NCI-H526 (cell line): ENCODE data around the gene ATP9B.
A peak's percentile ranks its signal among the peaks of the same experiment; 100 is the strongest.
"Not testable (repeated sequence)": the region's sequence is repeated elsewhere in the genome, so short reads cannot be mapped to it uniquely, and the experiment has no call there.

Experiments used
- DNase-seq, 2 experiments: peaks; one replicate each; lab custom pipeline; 2025; lab: John Stamatoyannopoulos, UW

ATP9B gene

GRCh38 chr18:79365701-79366100 lies 296.5 kb downstream of the ATP9B start:
- no peak for DNase-seq

- DNase-seq, result no peak
Observed at GRCh38 chr18:79366177-79367094, 297.2 kb downstream of the ATP9B start.

- DNase-seq, result no peak
Observed at GRCh38 chr18:79367480-79367879, 298.3 kb downstream of the ATP9B start.

- DNase-seq, result no peak
Observed at GRCh38 chr18:79367989-79368388, 298.8 kb downstream of the ATP9B start.

GRCh38 chr18:79368681-79369080 lies 299.5 kb downstream of the ATP9B start:
- no peak for DNase-seq

- DNase-seq, result no peak
Observed at GRCh38 chr18:79371561-79372121, 302.4 kb downstream of the ATP9B start.

GRCh38 chr18:79372461-79372860 lies 303.3 kb downstream of the ATP9B start:
- DNase-seq, result no peak

GRCh38 chr18:79372991-79373390 lies 303.8 kb downstream of the ATP9B start:
- DNase-seq, result no peak

- no peak for DNase-seq
Observed at GRCh38 chr18:79373736-79374135, 304.5 kb downstream of the ATP9B start.

GRCh38 chr18:79374408-79375171 lies 305.4 kb downstream of the ATP9B start:
- no peak for DNase-seq

GRCh38 chr18:79375441-79376154 lies 306.4 kb downstream of the ATP9B start:
- DNase-seq, result no peak

- DNase-seq, result not testable (repeated sequence)
Observed at GRCh38 chr18:79376661-79377060, 307.5 kb downstream of the ATP9B start.

GRCh38 chr18:79377187-79377891 lies 308.1 kb downstream of the ATP9B start:
- no peak for DNase-seq

- DNase-seq, result peak in 1 of 2 experiments; percentile 77
Observed at GRCh38 chr18:79378536-79379250, 309.5 kb downstream of the ATP9B start.

GRCh38 chr18:79379251-79379905 lies 310.2 kb downstream of the ATP9B start:
- no peak for DNase-seq

GRCh38 chr18:79379931-79380815 lies 311.0 kb downstream of the ATP9B start:
- no peak for DNase-seq

- peak in 1 of 2 experiments; percentile 62 for DNase-seq
Observed at GRCh38 chr18:79380816-79381806, 311.9 kb downstream of the ATP9B start.

- no peak for DNase-seq
Observed at GRCh38 chr18:79381811-79382311, 312.7 kb downstream of the ATP9B start.
